GM21390 (cell line): ENCODE results near the gene L1TD1.
"Not testable (repeated sequence)": the region's sequence is repeated elsewhere in the genome, so short reads cannot be mapped to it uniquely, and the experiment has no call there.

Experiments
- ATAC-seq: cut with Tn5 transposase; IDR thresholded peaks from one replicate; pipeline ENCODE4 v1.9.1; 2021; ENCODE audit not compliant: unreplicated experiment

The L1TD1 gene

DNA sequence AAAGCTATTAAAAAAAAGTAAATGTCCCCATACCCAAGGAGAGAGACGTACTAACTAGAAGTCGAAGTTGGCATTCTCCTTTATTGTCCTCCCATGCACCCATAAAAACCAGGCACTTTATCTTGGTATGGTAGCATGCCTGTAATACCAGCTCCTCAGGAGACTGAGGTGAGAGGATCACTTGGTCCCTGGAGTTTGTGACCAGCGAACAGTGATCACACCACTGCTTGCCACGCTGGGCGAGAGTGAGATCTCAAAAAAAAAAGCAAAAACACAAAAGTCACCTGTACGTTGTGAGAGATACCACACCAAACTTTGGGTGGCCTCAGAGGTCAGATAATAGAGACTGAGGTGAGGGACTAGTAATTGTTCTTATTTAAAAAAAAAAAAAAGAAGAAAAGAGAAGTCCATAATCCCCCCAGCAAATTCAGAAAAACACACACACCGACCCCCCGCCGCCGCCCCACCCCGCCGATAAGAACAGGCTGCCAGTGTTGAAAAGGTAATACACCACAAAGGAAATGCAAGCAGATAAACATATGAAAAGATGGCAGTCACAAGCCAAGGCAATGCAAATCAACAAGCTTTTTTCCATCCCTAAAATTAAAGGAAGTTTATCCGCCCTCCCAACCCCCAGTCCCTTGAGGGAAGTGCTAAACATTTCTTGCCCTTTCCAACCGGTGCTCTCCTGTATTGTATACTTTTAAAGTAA lies 3.6 kb downstream of the L1TD1 start:
- no peak for ATAC-seq

- no peak for ATAC-seq
Measured at GRCh38 chr1:62198781-62199125, 4.1 kb downstream of the L1TD1 start.

GRCh38 chr1:62207187-62207586 lies 12.5 kb downstream of the L1TD1 start:
- ATAC-seq: no peak

DNA sequence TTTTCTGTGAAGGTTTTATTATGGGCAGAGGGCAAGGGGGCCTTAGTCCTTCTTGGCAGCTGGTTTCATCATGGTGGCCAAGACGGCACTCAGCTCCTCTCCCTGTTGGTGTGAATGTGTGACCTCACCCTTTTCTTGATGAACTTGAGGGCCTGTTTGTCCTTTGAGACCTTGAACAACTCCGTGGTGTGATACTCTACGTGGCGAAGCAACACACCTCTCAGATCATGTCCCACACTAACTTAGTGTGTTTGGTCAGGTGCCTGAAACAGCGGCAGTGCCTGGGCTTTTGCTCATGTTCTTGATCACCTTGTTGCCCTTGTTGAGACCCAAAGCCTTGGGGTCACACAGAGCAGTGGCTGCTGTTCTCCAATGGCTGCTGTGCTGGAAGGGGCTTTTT lies 13.4 kb downstream of the L1TD1 start:
- no peak for ATAC-seq

DNA sequence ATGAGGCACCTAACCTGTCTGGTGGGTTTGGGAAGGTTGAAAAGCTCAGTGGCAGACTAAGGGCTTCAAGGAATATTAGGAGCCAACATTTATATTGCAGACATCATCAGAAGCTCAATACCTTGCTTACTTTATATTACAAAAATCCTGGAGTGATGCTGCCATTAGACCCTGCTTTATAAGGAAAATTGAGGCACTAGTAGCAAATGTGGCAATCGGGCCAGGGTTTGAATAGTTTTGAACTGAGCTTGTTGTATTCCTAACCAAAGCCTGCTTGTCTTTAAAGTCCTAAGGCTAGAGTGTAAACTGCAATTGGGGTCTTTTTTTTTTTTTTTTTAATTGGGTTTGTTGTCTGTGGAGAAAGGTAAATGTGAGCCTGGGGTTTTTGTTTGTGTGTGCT lies 14.3 kb downstream of the L1TD1 start:
- no peak for ATAC-seq

DNA sequence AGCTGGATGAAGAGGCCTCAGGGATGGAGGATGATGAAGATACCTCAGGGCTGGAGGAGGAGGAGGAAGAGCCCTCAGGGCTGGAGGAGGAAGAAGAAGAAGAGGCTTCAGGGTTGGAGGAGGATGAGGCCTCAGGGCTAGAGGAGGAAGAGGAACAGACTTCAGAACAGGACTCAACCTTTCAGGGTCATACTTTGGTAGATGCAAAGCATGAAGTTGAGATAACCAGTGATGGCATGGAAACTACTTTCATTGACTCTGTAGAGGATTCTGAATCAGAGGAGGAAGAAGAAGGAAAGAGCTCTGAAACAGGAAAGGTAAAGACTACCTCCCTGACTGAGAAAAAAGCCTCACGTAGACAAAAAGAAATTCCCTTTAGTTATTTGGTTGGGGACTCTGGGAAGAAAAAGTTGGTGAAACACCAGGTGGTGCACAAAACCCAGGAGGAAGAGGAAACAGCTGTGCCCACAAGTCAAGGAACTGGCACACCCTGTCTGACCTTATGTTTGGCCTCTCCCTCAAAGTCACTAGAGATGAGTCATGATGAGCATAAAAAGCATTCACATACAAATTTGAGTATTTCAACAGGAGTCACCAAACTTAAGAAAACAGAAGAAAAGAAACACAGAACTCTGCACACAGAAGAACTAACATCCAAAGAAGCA lies 15.4 kb downstream of the L1TD1 start:
- no peak for ATAC-seq

GRCh38 chr1:62210960-62211359 lies 16.3 kb downstream of the L1TD1 start:
- no peak for ATAC-seq

GRCh38 chr1:62212411-62212810 lies 17.8 kb downstream of the L1TD1 start:
- ATAC-seq: no peak

DNA sequence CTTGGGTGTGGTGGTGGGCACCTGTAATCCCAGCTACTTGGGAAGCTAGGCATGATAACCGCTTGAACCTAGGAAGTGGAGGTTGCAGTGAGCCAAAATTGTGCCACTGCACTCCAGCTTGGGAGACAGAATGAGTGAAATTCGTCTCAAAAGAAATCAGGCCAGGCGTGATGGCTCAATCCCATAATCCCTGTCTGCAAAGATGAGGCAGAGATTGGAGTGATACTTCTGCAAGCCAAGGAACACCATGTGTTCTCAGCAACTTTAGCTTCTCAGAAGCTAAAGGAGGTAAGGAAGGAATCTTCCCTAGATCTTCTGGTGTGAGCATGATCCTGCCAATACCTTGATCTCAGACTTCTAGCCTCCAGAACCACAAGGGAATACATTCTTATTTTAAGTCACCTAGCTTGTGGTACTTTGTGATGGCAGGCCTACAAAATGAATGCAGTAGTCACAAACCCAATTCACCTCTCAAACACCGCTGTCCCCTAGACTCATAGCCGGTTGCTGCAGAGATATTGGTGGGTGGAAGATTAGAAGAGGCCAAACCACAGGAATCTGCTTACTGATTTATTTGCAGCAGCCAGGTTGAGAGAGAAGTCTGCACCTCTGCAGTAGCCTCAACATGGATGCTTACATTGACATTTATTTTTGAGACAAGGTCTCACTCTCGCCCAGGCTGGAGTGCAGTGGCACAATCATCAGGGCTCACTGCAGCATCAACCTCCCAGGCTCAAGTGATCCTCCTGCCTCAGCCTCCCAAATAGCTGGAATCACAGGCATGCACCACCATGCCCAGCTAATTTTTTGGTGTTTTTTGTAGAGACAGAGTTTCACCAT lies 18.6 kb downstream of the L1TD1 start:
- ATAC-seq: no peak

DNA sequence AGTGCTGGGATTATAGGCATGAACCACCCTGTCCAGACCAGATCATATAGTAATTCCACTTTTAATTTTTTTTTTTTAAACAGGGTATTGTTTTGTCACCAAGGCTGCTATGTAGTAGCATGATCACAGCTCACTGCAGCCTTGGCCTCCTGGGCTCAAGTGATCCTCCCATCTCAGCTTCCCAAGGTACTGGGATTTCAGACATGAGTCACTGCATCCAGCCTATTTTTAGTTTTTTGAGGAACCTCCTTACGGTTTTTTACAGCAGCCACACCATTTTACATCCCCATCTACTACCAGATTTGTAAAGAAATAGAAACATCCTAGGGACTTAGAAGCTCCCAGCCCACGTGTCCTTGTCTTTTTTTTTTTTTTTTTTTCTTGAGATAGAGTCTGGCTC lies 24.0 kb downstream of the L1TD1 start:
- no peak for ATAC-seq

GRCh38 chr1:62220456-62220855 lies 25.8 kb downstream of the L1TD1 start:
- not testable (repeated sequence) for ATAC-seq

DNA sequence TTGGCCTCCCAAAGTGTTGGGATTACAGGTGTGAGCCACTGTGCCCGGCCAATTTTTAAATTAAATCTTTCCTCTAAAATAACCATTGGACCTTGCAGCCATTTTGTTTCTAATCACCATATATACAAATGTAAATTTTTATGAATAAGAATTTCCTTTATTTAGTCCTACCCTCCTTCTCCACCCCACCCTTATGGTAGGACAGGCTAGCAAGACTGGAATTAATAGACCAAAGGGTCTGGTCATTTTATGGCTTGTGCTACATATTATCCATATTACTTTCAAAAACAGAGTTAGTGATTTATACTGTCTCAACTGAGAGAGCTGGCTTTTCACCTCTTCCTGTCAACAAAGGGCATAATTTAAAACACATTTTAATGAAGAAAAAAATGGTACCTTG lies 26.5 kb downstream of the L1TD1 start:
- no peak for ATAC-seq

- no peak for ATAC-seq
Measured at GRCh38 chr1:62222321-62222720, 27.7 kb downstream of the L1TD1 start.

DNA sequence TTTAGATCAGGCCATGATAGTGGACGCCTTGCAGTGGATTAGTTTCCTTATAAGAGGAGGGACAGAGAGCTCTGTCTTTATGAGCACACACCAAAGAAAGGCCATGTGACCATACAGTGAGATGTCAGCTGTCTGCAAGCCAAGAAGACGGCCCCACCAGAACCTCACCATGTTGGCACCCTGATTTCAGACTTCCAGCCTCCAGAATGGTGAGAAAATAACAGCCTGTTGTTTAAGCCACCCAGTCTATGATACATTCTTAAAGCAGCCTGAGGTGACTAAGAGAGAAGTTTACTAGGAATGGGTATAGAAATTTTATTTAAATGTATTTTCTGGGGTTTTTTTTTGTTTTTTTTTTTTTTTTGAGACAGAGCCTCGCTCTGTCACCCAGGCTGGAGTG lies 29.5 kb downstream of the L1TD1 start:
- no peak for ATAC-seq

DNA sequence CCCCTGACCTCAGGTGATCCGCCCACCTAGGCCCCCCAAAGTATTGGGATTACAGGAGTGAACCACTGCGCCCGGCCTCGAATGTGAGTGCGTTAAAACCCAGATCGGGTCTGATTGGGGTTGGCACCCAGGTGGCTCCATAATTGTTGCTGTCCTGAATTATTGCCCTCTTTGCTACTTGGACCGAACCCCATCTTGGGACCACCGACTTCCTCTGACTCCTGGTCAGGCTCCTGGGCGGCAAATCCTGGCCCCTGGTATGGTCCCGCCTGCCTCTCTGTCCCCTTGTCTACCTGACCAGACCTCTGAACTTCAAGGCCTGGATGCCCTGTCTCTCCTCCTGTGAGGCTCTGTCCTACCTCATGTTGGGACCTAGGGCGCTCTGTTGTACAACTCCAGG lies 32.8 kb downstream of the L1TD1 start:
- ATAC-seq: no peak

DNA sequence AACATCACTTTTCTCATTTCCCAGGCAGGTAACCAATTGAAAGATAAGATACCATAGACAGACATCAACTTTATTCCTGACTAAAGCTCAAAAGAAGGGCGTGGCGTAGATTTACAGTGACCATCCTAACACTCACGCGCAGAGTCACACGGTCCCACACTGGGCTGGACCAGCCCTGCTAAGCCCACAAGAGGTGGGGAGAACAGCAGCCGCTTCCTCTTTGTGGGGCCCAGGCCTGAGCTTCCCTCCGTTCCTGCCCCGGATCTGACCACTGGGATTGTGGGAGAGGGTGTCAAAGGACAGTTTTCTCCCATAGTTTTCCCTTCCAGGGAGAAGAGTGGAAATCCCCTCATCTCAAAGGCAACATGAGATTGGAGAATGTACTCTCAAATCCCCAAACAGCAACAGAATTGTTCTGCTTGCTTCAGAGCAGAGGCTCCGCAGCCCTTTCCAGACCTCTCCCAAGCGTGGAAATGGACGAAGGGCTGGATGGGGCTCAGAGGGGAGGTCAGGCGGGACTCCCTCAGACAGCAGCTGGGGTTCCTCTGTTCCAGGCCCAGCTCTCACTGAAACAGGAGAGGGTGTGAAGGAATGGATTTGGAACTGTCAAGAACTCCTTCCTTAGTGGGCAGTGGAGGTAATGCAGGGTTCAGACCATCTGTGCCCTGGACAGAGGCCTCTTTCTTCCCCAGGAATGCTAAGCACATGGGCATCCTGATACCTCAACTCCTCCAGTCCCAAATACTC lies 33.7 kb downstream of the L1TD1 start:
- ATAC-seq: no peak

DNA sequence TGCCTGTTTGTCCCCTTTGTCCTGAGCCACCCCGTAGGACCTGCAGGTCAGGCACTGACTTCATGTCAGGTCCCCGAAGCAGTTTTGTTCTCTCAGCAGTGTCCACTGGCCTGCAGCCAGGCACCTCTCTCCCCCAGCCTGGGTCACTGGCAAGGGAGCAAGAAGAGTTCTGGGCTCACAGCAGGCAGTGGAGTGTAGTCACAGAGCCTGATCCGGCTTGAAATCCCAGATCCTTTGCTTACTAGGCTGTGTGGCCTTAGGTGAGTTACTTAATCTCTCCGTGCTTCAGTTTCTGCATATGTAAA lies 34.2 kb downstream of the L1TD1 start:
- ATAC-seq: no peak

GRCh38 chr1:62229468-62229867 lies 34.8 kb downstream of the L1TD1 start:
- no peak for ATAC-seq

DNA sequence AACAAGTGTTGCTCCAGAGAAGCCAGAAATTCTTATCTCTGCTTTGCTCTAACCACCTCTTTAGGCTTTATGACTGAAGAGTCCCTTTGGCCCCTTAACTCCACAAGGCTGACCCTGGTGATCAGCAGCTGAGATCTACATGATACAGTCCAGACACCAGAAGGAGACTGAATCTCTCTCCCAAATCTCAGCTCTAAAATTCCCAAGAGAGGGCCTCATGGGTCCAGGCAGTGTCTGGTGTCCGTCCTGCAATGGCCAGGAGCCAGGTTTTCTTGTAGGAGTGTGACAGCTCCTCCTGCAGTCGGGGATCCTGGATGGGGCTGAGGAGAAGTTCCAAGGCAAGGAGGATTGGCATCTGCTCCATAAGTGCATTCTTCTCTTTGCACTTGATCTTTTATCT lies 35.3 kb downstream of the L1TD1 start:
- ATAC-seq: no peak

GRCh38 chr1:62230718-62231117 lies 36.1 kb downstream of the L1TD1 start:
- ATAC-seq: no peak

DNA sequence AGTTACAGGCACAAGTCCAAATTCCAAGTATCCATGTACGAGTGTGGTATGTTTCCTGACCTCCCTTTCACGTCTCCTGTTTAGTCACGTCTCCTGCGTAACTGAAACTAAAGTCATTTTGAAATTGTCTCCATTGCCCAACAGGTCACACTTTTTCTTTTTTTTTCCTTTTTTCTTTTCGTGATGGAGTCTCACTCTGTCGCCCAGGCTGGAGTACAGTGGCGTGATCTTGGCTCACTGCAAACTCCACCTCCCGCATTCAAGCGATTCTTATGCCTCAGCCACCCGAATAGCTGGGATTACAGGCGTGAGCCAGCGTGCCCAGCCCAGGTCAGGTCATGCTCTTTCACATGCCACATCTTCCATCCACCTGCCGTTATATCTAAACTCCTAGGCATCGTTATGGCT lies 38.2 kb downstream of the L1TD1 start:
- no peak for ATAC-seq
